Neuronal stem cell (in vitro differentiated cells): Measurements from ENCODE around the gene ECEL1.

Experiments used
- DNase-seq: peaks from one replicate; pipeline ENCODE4 v3.0.0-alpha.2; 2013; ENCODE audit warnings: low spot score
- H2AFZ ChIP-seq: one replicate; pipeline ENCODE4 v1.6.1; 2013; ENCODE audit warnings: mild to moderate bottlenecking, low read length, inconsistent platforms
- H2AK5ac ChIP-seq: 2 replicates; pipeline ENCODE4 v1.6.1; 2013; ENCODE audit warnings: low read depth, mild to moderate bottlenecking, inconsistent platforms, low read length, moderate library complexity, mixed read lengths
- H2BK120ac ChIP-seq: 2 replicates; pipeline ENCODE4 v1.6.1; 2013; ENCODE audit warnings: low read depth, mild to moderate bottlenecking, inconsistent platforms, low read length, moderate library complexity, mixed read lengths
- H2BK12ac ChIP-seq: one replicate; pipeline ENCODE4 v1.6.1; 2013; ENCODE audit warnings: low read length, inconsistent platforms
- H2BK15ac ChIP-seq: 2 replicates; pipeline ENCODE4 v1.6.1; 2013; ENCODE audit warnings: mild to moderate bottlenecking, low read length, inconsistent platforms, mixed read lengths
- H2BK5ac ChIP-seq: one replicate; pipeline ENCODE4 v1.6.1; 2013; ENCODE audit warnings: inconsistent platforms, mild to moderate bottlenecking, low read length, moderate library complexity
- H3K14ac ChIP-seq: one replicate; pipeline ENCODE4 v1.6.1; 2013; ENCODE audit warnings: low read length, inconsistent platforms
- H3K18ac ChIP-seq: 2 replicates; pipeline ENCODE4 v1.6.1; 2013; ENCODE audit warnings: low read length, inconsistent platforms
- H3K23ac ChIP-seq: 2 replicates; pipeline ENCODE4 v1.6.1; 2013; ENCODE audit warnings: low read depth, mild to moderate bottlenecking, mixed read lengths, low read length, inconsistent platforms; ENCODE audit not compliant: poor library complexity
- H3K27ac ChIP-seq: replicated peaks from 3 replicates; pipeline ENCODE4 v1.5.1; 2013; ENCODE audit warnings: low read length, inconsistent platforms
- H3K27me3 ChIP-seq, 3 experiments: 2 replicates each; pipeline ENCODE4 v1.6.1; 2013; ENCODE audit warnings: low read length in 3 of 3, mild to moderate bottlenecking in 2 of 3, inconsistent platforms in 1 of 3, low read depth in 1 of 3, mixed read lengths in 1 of 3, moderate library complexity in 1 of 3; ENCODE audit not compliant: control insufficient read depth in 3 of 3, insufficient read depth in 3 of 3
- H3K36me3 ChIP-seq, 2 donors: replicated peaks in 1 of 2; 2 replicates each; pipeline ENCODE4 v1.6.1; 2013; ENCODE audit warnings: low read length in 2 of 2; ENCODE audit not compliant: control insufficient read depth in 2 of 2, insufficient read depth in 2 of 2
- H3K4ac ChIP-seq: 2 replicates; pipeline ENCODE4 v1.6.1; 2013; ENCODE audit warnings: inconsistent platforms, mild to moderate bottlenecking, low read length, moderate library complexity
- H3K4me1 ChIP-seq, 2 donors: 1 replicate in 1 of 2; 2 replicates in 1 of 2; pipeline ENCODE4 v1.6.1; 2013; ENCODE audit warnings: low read length in 2 of 2, low read depth in 1 of 2; ENCODE audit not compliant: control insufficient read depth in 2 of 2, insufficient read depth in 1 of 2
- H3K4me2 ChIP-seq: one replicate; pipeline ENCODE4 v1.6.1; 2013; ENCODE audit warnings: mild to moderate bottlenecking, low read length, inconsistent platforms; ENCODE audit not compliant: insufficient read depth, poor library complexity, severe bottlenecking
- H3K4me3 ChIP-seq, 2 donors: 2 replicates each; pipeline ENCODE4 v1.5.1; 2013; ENCODE audit warnings: low read length in 2 of 2, mild to moderate bottlenecking in 2 of 2, inconsistent platforms in 1 of 2, moderate library complexity in 1 of 2
- H3K79me1 ChIP-seq: one replicate; pipeline ENCODE4 v1.6.1; 2013; ENCODE audit warnings: low read depth, mild to moderate bottlenecking, inconsistent platforms, low read length, moderate library complexity
- H3K9ac ChIP-seq: one replicate; pipeline ENCODE4 v1.6.1; 2013; ENCODE audit warnings: mild to moderate bottlenecking, low read depth, low read length, inconsistent platforms; ENCODE audit not compliant: poor library complexity
- H3K9me3 ChIP-seq, 2 donors: replicated peaks in 1 of 2; 2 replicates each; pipeline versions ENCODE3 to v1.6.1; 2013; ENCODE audit warnings: low read length in 2 of 2, mild to moderate bottlenecking in 2 of 2, inconsistent platforms in 1 of 2, low read depth in 1 of 2, mixed read lengths in 1 of 2, moderate library complexity in 1 of 2; ENCODE audit not compliant: control insufficient read depth in 2 of 2, insufficient read depth in 1 of 2
- H4K8ac ChIP-seq: one replicate; pipeline ENCODE4 v1.6.1; 2013; ENCODE audit warnings: low read depth, mild to moderate bottlenecking, inconsistent platforms, low read length, moderate library complexity
- H4K91ac ChIP-seq: one replicate; pipeline ENCODE4 v1.6.1; 2013; ENCODE audit warnings: low read length, low read depth, mild to moderate bottlenecking, inconsistent platforms; ENCODE audit not compliant: poor library complexity
- WGBS, 2 donors: extraction: QIAGEN DNeasy Blood & Tissue Kit; methylation state at CpG; one replicate each; pipeline ENCODE4 v1.1.7; 2013; ENCODE audit warnings: missing lambda C conversion rate in 2 of 2, mixed read lengths in 1 of 2; ENCODE audit not compliant: insufficient read length in 2 of 2, insufficient replicate concordance in 1 of 2; ENCODE audit errors: extremely low coverage in 2 of 2; 5-methylcytosine and 5-hydroxymethylcytosine counted together

The ECEL1 gene

DNA sequence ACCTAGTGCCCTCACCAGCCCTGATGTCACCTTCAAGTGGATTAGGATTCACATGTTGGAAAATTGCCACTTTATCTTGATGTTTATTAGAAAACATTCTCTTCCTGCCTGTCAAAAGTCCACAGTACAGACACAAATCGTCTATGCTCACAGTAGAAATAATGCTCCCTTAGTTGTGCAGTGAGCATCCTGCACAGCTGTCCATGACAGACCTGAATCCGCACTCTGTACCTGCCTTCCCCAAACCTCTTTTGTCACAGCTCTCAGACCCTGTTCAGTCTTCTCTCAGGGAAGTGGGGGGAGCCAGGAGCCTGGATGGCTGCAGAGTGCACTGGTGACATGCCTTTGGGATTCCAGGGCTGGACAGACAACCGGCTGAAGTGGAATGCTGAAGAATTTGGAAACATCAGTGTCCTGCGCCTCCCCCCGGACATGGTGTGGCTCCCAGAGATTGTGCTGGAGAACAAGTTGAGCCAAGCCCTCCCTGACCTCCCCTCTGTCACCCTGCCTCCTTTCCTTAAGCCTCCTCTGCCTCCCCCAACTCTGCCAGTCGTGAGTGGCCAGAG lies 40.4 kb upstream of the ECEL1 start:
- Histone ChIP-seq H2BK120ac (peak overlapping the region; percentile 81), H3K27me3 (peaks cover 10 to 40% (median 12%) of the 10 kb centered on the region in 3 experiments)

DNA sequence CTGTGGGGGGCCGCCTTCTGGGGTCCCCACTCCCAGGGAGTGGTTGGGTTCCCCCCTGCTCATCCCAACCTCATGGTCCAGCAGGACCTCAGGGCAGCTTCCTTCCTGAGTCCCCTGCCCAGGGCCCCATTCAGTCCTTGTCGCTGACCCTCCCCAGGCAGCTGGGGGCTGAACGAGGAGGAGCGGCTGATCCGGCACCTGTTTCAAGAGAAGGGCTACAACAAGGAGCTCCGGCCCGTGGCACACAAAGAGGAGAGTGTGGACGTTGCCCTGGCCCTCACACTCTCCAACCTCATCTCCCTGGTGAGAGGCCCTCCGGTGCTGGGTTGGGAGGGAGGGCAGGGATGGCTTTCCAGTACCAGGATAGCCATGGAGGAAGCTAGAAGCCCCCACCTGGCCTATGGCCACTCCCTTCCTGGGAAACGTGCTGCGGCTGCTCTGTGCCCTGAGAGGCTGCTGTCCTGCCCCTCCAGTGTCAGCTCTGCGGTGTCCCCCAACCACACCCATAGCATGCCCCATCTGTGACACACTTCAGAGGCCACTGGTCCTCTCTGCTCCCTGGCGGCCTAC lies 38.8 kb upstream of the ECEL1 start:
- Histone ChIP-seq H2AFZ (no peak overlapping the region), H3K36me3 (no peaks in the 10 kb centered on the region), H3K4me1 (peaks cover 6 to 10% of the 10 kb centered on the region in 2 donors), H3K14ac (no peak overlapping the region), H2BK5ac (peak overlapping the region; percentile 53), H4K91ac (no peak overlapping the region), H3K18ac (peak overlapping the region; percentile 59), H3K4me3 (no peak overlapping the region), H3K27me3 (peaks cover 17 to 53% (median 25%) of the 10 kb centered on the region in 3 experiments), H2BK120ac (peak overlapping the region; percentile 91), H2BK15ac (peak overlapping the region; percentile 81), H3K27ac (no peak overlapping the region), H2BK12ac (peak overlapping the region; percentile 90), H3K9ac (no peak overlapping the region), H4K8ac (peak overlapping the region; percentile 43), H3K79me1 (peaks cover 2% of the 10 kb centered on the region), H3K4me2 (peak overlapping the region; percentile 25), H3K4ac (peak overlapping the region; percentile 53), H2AK5ac (peak overlapping the region; percentile 99), H3K9me3 (no peaks in the 10 kb centered on the region), H3K23ac (peak overlapping the region; percentile 80)
- DNase-seq: no peak
- no CpG with 5 or more reads among the region's 13 CpGs for WGBS, 2 donors

More for the DNA sequence above, 40.4 kb upstream of the ECEL1 start:
- H3K9me3 ChIP-seq: no peaks in the 10 kb centered on the region
- H2BK12ac ChIP-seq: no peak overlapping the region
- no peak overlapping the region for H2BK5ac ChIP-seq
- H3K4me3 ChIP-seq: no peak overlapping the region
- H3K4me2 ChIP-seq: no peak overlapping the region
- H4K8ac ChIP-seq: peak overlapping the region; percentile 43
- H2AFZ ChIP-seq: no peak overlapping the region
- peaks cover 4% of the 10 kb centered on the region for H3K79me1 ChIP-seq
- H2BK15ac ChIP-seq: peak overlapping the region; percentile 45
- no peak for DNase-seq
- no peaks in the 10 kb centered on the region for H3K36me3 ChIP-seq
- peaks cover 6 to 10% of the 10 kb centered on the region in 2 donors for H3K4me1 ChIP-seq
- H3K9ac ChIP-seq: no peak overlapping the region
- no peak overlapping the region for H3K14ac ChIP-seq
- H3K18ac ChIP-seq: peak overlapping the region; percentile 13
- no peak overlapping the region for H3K27ac ChIP-seq
- peak overlapping the region; percentile 37 for H3K4ac ChIP-seq
- peak overlapping the region; percentile 81 for H2AK5ac ChIP-seq
- H3K23ac ChIP-seq: no peak overlapping the region
- no peak overlapping the region for H4K91ac ChIP-seq
- WGBS, 2 donors: no CpG with 5 or more reads among the region's 6 CpGs

DNA sequence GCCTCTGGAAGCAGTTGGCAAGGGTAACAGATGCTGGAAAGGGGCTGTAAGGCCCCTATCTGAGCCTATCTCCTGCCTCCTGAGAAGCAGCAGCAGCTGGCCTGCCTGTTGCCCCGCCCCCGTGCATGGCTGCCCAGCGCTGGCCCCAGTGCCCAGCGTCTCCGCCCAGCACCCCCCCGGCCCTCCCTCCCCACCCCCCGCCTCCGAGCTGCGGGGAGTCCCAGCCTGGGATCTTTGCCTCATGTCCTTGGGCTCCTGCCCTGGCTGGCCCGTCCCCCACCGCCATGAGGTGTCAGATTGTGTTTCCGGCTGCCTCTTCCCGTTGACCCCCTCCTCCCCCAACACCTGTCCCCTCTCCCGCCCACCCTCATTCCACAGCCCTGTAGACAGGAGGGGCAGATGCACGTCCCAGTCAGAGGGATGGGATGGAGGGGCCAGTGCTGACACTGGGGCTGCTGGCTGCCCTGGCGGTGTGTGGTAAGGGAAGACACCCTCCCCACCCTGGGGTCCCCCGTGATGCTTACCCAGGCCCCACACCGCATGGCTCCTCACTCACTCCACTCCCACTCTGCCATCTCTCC lies 38.2 kb upstream of the ECEL1 start, which contains the start of gene CHRND:
Gene CHRND, plus strand, starts transcription at position 370 of the 581 bp plus-strand sequence. Its CDS starts 56 bp downstream, at position 426.
- Histone ChIP-seq H3K36me3 (no peaks in the 10 kb centered on the region), H4K91ac (no peak within 1 kb of the TSS), H3K9me3 (no peaks in the 10 kb centered on the region), H4K8ac (peak within 1 kb of the TSS; percentile 82), H3K23ac (peak within 1 kb of the TSS; percentile 80), H3K4me1 (peaks cover 6 to 10% of the 10 kb centered on the region in 2 donors), H3K79me1 (peaks cover 2% of the 10 kb centered on the region), H2BK15ac (peak within 1 kb of the TSS; percentile 81), H2AK5ac (peak within 1 kb of the TSS; percentile 99), H3K9ac (peak within 1 kb of the TSS; percentile 70), H3K18ac (peak within 1 kb of the TSS; percentile 87), H3K14ac (peak within 1 kb of the TSS; percentile 56), H3K27ac (no peak within 1 kb of the TSS), H3K27me3 (peaks cover 17 to 59% (median 31%) of the 10 kb centered on the region in 3 experiments), H2AFZ (no peak within 1 kb of the TSS), H3K4ac (peak within 1 kb of the TSS; percentile 53), H2BK12ac (peak within 1 kb of the TSS; percentile 90), H3K4me3 (no peak within 1 kb of the TSS), H2BK5ac (peak within 1 kb of the TSS; percentile 53), H3K4me2 (peak within 1 kb of the TSS; percentile 25), H2BK120ac (peak within 1 kb of the TSS; percentile 91)
- no peak for DNase-seq
- WGBS, 2 donors: no CpG with 5 or more reads among the region's 18 CpGs

DNA sequence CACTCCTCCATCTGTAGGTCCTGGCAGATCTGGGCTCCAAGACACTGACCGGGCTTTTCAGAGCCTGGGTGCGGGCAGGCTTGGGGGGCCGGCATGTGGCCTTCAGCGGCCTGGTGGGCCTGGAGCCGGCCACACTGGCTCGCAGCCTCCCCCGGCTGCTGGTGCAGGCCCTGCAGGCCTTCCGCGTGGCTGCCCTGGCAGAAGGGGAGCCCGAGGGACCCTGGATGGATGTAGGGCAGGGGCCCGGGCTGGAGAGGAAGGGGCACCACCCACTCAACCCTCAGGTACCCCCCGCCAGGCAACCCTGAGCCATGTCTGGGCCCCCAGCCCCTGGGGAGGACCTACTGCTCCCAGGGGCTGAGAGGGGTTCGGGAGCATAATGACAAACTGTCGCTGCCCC lies 37.6 kb upstream of the ECEL1 start:
- H4K91ac ChIP-seq: no peak overlapping the region
- no peaks in the 10 kb centered on the region for H3K36me3 ChIP-seq
- no peak for DNase-seq
- H3K79me1 ChIP-seq: peaks cover 2% of the 10 kb centered on the region
- peak overlapping the region; percentile 99 for H2AK5ac ChIP-seq
- no peak overlapping the region for H2BK120ac ChIP-seq
- no peak overlapping the region for H3K4ac ChIP-seq
- H3K4me2 ChIP-seq: no peak overlapping the region
- peaks cover 17 to 66% (median 33%) of the 10 kb centered on the region in 3 experiments for H3K27me3 ChIP-seq
- H3K4me3 ChIP-seq: no peak overlapping the region
- H3K27ac ChIP-seq: no peak overlapping the region
- peak overlapping the region; percentile 87 for H3K18ac ChIP-seq
- H2BK15ac ChIP-seq: peak overlapping the region; percentile 75
- H3K23ac ChIP-seq: no peak overlapping the region
- no CpG with 5 or more reads among the region's 14 CpGs for WGBS, 2 donors
- H2BK5ac ChIP-seq: no peak overlapping the region
- no peak overlapping the region for H2AFZ ChIP-seq
- H3K9me3 ChIP-seq: no peaks in the 10 kb centered on the region
- peak overlapping the region; percentile 82 for H2BK12ac ChIP-seq
- peak overlapping the region; percentile 56 for H3K14ac ChIP-seq
- H4K8ac ChIP-seq: no peak overlapping the region
- H3K9ac ChIP-seq: peak overlapping the region; percentile 70
- H3K4me1 ChIP-seq: peaks cover 6 to 10% of the 10 kb centered on the region in 2 donors
